Neural cell (in vitro differentiated cells): ENCODE results near the gene MGST3. TPM values are rescaled to one million over a fixed set of nuclear protein-coding genes. Genes with fewer than 3 reads are reported as not detected.

ENCODE experiments used
- H2AFZ ChIP-seq: fragments of 200-600, 300-800 bp; sonication (generic), shearing (Covaris generic); 2 replicates; pipeline ENCODE4 v1.6.0; 2014; ENCODE audit warnings: low read depth, mild to moderate bottlenecking, antibody characterized with exemption, low read length, moderate library complexity
- H3F3A ChIP-seq: fragments of 200-600 bp; shearing (Covaris generic); 2 replicates; pipeline ENCODE4 v1.6.1; 2016; ENCODE audit warnings: mild to moderate bottlenecking, moderate library complexity, mixed read lengths, antibody characterized with exemption, low read length; ENCODE audit not compliant: insufficient read depth, poor library complexity, severe bottlenecking
- H3K27ac ChIP-seq: fragments of 200-600, 300-800 bp; sonication (generic), shearing (Covaris generic); 2 replicates; pipeline ENCODE4 v1.5.1; 2014; ENCODE audit warnings: mild to moderate bottlenecking, low read length, moderate library complexity
- H3K27me3 ChIP-seq: fragments of 300-800, 200-600 bp; sonication (generic), shearing (Covaris generic); 2 replicates; pipeline ENCODE4 v1.6.0; 2014; ENCODE audit warnings: mild to moderate bottlenecking, low read depth, low read length, moderate library complexity; ENCODE audit not compliant: insufficient read depth
- H3K36me3 ChIP-seq: fragments of 300-800, 200-600 bp; sonication (generic), shearing (Covaris generic); 2 replicates; pipeline ENCODE4 v1.5.1; 2014; ENCODE audit warnings: mild to moderate bottlenecking, antibody characterized with exemption, low read length, moderate library complexity; ENCODE audit not compliant: insufficient read depth
- H3K4me2 ChIP-seq: fragments of 300-800, 200-600 bp; sonication (generic), shearing (Covaris generic); 2 replicates; pipeline ENCODE4 v1.6.0; 2014; ENCODE audit warnings: mild to moderate bottlenecking, low read length
- H3K4me3 ChIP-seq: fragments of 300-800, 200-600 bp; sonication (generic), shearing (Covaris generic); 2 replicates; pipeline ENCODE4 v1.5.1; 2014; ENCODE audit warnings: mild to moderate bottlenecking, low read length, moderate library complexity
- H3K79me2 ChIP-seq: fragments of 200-600 bp; shearing (Covaris generic); replicated peaks from 2 replicates; pipeline ENCODE4 v1.6.0; 2014; ENCODE audit warnings: mild to moderate bottlenecking, low read length, moderate library complexity; ENCODE audit not compliant: insufficient read depth
- H3K9ac ChIP-seq: fragments of 300-800, 200-600 bp; sonication (generic), shearing (Covaris generic); 2 replicates; pipeline ENCODE4 v1.6.1; 2016; ENCODE audit warnings: mild to moderate bottlenecking, low read length, mixed read lengths
- H3K9me2 ChIP-seq: fragments of 200-600 bp; shearing (Covaris generic); 2 replicates; pipeline ENCODE4 v1.6.1; 2016; ENCODE audit warnings: mild to moderate bottlenecking, low read length, mixed read lengths; ENCODE audit not compliant: insufficient read depth
- H3K9me3 ChIP-seq: fragments of 200-600, 300-800 bp; sonication (generic), shearing (Covaris generic); 2 replicates; pipeline ENCODE4 v1.6.1; 2016; ENCODE audit warnings: mild to moderate bottlenecking, mixed run types, low read length, moderate library complexity, mixed read lengths
- H4K20me1 ChIP-seq: fragments of 200-600 bp; shearing (Covaris generic); 2 replicates; pipeline ENCODE4 v1.6.1; 2016; ENCODE audit warnings: mild to moderate bottlenecking, mixed run types; ENCODE audit not compliant: insufficient read depth
- CTCF ChIP-seq: fragments of 450-650 bp; IDR thresholded peaks from 2 replicates; pipeline ENCODE4 v1.5.1; 2014; ENCODE audit warnings: antibody characterized with exemption, mild to moderate bottlenecking, moderate library complexity; ENCODE audit not compliant: poor library complexity, severe bottlenecking
- EP300 ChIP-seq: fragments of 450-650 bp; conservative IDR thresholded peaks from 2 replicates; pipeline ENCODE4 v1.6.1; 2014; ENCODE audit warnings: antibody characterized with exemption, mild to moderate bottlenecking, moderate library complexity; ENCODE audit not compliant: poor library complexity, severe bottlenecking
- EZH2 ChIP-seq: fragments of 200-600, 300-800 bp; shearing (Covaris generic), sonication (generic); IDR thresholded peaks from 2 replicates; pipeline ENCODE4 v1.6.1; 2014; ENCODE audit warnings: antibody characterized with exemption, low read length, borderline replicate concordance, mild to moderate bottlenecking; ENCODE audit not compliant: insufficient read depth, poor library complexity, severe bottlenecking
- MXI1 ChIP-seq: fragments of 450-650 bp; conservative IDR thresholded peaks from 2 replicates; pipeline ENCODE4 v1.6.1; 2014; ENCODE audit warnings: antibody characterized with exemption, mild to moderate bottlenecking; ENCODE audit not compliant: poor library complexity, severe bottlenecking
- POLR2AphosphoS5 ChIP-seq: IDR thresholded peaks from 2 replicates; pipeline ENCODE4 v1.6.1; 2012
- RAD21 ChIP-seq: fragments of 450-650 bp; conservative IDR thresholded peaks from 2 replicates; pipeline ENCODE4 v1.6.1; 2014; ENCODE audit warnings: antibody characterized with exemption, mild to moderate bottlenecking, moderate library complexity
- REST ChIP-seq: IDR thresholded peaks from 2 replicates; pipeline ENCODE4 v1.6.1; 2012; ENCODE audit warnings: borderline replicate concordance
- SMC3 ChIP-seq: fragments of 450-650 bp; conservative IDR thresholded peaks from 2 replicates; pipeline ENCODE4 v1.6.1; 2014; ENCODE audit warnings: antibody characterized with exemption, mild to moderate bottlenecking, moderate library complexity; ENCODE audit not compliant: poor library complexity
- TAF1 ChIP-seq: IDR thresholded peaks from 2 replicates; pipeline ENCODE4 v1.6.1; 2012; ENCODE audit warnings: low read depth
- polyA minus RNA-seq: library from RNA; depleted of rRNA, polyadenylated mRNA; stranded (reverse); fragments of >200 nt; gene quantifications from 2 replicates; pipeline ENCODE4 v1.2.3, GENCODE V29; 2014
- polyA plus RNA-seq: library from polyadenylated mRNA; depleted of rRNA; stranded (reverse); fragments of >200 nt; gene quantifications from 2 replicates; pipeline ENCODE4 v1.2.3, GENCODE V29; 2014

MGST3 gene
- polyA plus RNA-seq (213 and 219 TPM in 2 replicates), polyA minus RNA-seq (65.7 and 66.3 TPM in 2 replicates)

GRCh38 chr1:165630629-165631341, at the start of gene MGST3:
Gene MGST3 (plus strand): TSS chr1:165631234. CDS start chr1:165649848, 18,614 bp downstream.
- Histone ChIP-seq H3K9ac (peak within 1 kb of the TSS; percentile 68), H3K79me2 (peaks cover 5% of the 10 kb centered on the region)

GRCh38 chr1:165581926-165582325, 49.1 kb upstream of the MGST3 start:
- no peak overlapping the region for H3K9ac ChIP-seq
- no peaks in the 10 kb centered on the region for H4K20me1 ChIP-seq
- no peak overlapping the region for H3K27ac ChIP-seq
- H3K79me2 ChIP-seq: no peaks in the 10 kb centered on the region
- no peaks in the 10 kb centered on the region for H3K27me3 ChIP-seq
- no peak overlapping the region for H3K4me3 ChIP-seq
- no peak overlapping the region for H3K4me2 ChIP-seq
- no peaks in the 10 kb centered on the region for H3F3A ChIP-seq
- no peaks in the 10 kb centered on the region for H3K36me3 ChIP-seq
- no peaks in the 10 kb centered on the region for H3K9me3 ChIP-seq
- H3K9me2 ChIP-seq: no peaks in the 10 kb centered on the region
- H2AFZ ChIP-seq: no peak overlapping the region
- no peak for TF ChIP-seq MXI1
- TF ChIP-seq REST: no peak
- TF ChIP-seq TAF1: no peak
- no peak for TF ChIP-seq SMC3
- no peak for TF ChIP-seq CTCF
- TF ChIP-seq EP300: no peak
- no peak for TF ChIP-seq POLR2AphosphoS5
- no peak for TF ChIP-seq RAD21
- no peak for TF ChIP-seq EZH2

More at GRCh38 chr1:165630629-165631341, at the start of gene MGST3:
- H3F3A ChIP-seq: no peaks in the 10 kb centered on the region
- no peaks in the 10 kb centered on the region for H3K9me2 ChIP-seq
- no peaks in the 10 kb centered on the region for H3K27me3 ChIP-seq
- no peaks in the 10 kb centered on the region for H3K9me3 ChIP-seq
- no peaks in the 10 kb centered on the region for H4K20me1 ChIP-seq
- peak within 1 kb of the TSS; percentile 82 for H3K4me3 ChIP-seq
- H3K36me3 ChIP-seq: no peaks in the 10 kb centered on the region
- H3K4me2 ChIP-seq: peak within 1 kb of the TSS; percentile 84
- H2AFZ ChIP-seq: peak within 1 kb of the TSS; percentile 73
- peak within 1 kb of the TSS; percentile 22 for H3K27ac ChIP-seq
- TF ChIP-seq MXI1 (peak; percentile 94), SMC3 (no peak), POLR2AphosphoS5 (peak; percentile 38), EP300 (no peak), TAF1 (peak; percentile 46)
